Upper lobe of left lung (tissue), 4 donors: ENCODE measurements around the gene DLEC1.

Source experiments
- POLR2A ChIP-seq, 4 donors: fragments of 450-650 bp; IDR thresholded peaks; one replicate each; pipeline ENCODE4 v1.5.1; 2016 to 2017; ENCODE audit warnings: antibody characterized with exemption in 4 of 4, mild to moderate bottlenecking in 2 of 4
- POLR2AphosphoS5 ChIP-seq, 2 donors: sonication (generic); formaldehyde crosslinking; IDR thresholded peaks; one replicate each; pipeline ENCODE4 v1.5.1; 2017; ENCODE audit warnings: antibody characterized with exemption in 2 of 2
- TF ChIP-seq, protein P1 (sequence below), 6 experiments: fragments of 450-650 bp in 4 of 6; fragments of 200-600 bp in 2 of 6; sonication (generic) in 2 of 6; IDR thresholded peaks; one replicate each; pipeline ENCODE4 v1.5.1; 2016 to 2019; ENCODE audit warnings: antibody characterized with exemption in 6 of 6

DNA sequence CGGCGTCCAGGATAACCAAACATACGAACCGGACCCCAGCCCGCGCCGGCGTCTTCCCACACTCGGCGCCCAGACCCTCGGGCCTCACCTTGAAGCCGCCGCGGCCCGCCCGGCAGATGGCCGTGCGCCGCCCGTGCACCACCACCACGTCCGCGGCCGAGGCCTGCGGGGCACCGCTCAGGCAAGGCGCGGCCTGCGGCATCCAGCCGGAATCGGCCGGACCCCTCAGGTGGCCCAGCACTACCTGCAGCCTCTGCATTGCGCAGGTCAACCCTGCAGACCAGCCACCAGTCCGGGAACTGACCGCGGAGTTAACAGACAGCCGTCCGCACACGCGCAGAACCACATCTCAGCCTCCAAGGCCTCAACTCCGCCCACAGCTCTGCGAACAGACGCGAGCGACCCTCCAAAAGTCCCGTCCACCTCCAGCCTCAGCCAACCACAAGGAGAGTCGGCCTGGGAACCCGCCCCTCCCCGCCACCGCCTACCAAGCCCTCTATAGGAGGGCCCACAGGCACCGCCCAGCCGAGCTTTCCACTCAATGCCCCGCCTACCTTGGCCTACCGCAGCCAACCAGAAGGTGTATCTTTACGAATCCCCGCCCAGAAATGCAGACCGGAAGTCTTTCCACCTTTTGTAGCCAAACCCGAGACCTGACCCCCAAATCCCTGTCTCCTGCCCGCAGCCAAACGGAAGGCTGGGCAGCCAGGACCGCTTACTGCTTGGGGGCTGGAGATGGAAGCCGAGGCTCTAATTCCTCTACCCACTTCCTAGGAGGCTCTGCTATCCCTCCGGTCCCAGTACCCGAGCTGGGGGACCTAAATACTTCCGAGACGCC lies 98.0 kb downstream of the DLEC1 start, which contains the start of gene ACAA1:
- TF ChIP-seq, protein P1, sequence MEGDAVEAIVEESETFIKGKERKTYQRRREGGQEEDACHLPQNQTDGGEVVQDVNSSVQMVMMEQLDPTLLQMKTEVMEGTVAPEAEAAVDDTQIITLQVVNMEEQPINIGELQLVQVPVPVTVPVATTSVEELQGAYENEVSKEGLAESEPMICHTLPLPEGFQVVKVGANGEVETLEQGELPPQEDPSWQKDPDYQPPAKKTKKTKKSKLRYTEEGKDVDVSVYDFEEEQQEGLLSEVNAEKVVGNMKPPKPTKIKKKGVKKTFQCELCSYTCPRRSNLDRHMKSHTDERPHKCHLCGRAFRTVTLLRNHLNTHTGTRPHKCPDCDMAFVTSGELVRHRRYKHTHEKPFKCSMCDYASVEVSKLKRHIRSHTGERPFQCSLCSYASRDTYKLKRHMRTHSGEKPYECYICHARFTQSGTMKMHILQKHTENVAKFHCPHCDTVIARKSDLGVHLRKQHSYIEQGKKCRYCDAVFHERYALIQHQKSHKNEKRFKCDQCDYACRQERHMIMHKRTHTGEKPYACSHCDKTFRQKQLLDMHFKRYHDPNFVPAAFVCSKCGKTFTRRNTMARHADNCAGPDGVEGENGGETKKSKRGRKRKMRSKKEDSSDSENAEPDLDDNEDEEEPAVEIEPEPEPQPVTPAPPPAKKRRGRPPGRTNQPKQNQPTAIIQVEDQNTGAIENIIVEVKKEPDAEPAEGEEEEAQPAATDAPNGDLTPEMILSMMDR (IDR thresholded peaks at IDR 0.05) = peak in 3 of 6 experiments; percentile 24 to 39 (median 35)
- TF ChIP-seq POLR2A (IDR thresholded peaks at IDR 0.05) (peak; percentile 61 to 94 (median 82)), POLR2AphosphoS5 (IDR thresholded peaks at IDR 0.05) (peak; percentile 93 to 95)
